Fibroblast of lung (primary cell): Measurements from ENCODE around the gene DAGLB. TPM values are rescaled to one million over a fixed set of nuclear protein-coding genes. Genes with fewer than 3 reads are reported as not detected.

Source experiments
- DNase-seq, 2 donors: peaks; one replicate each; pipeline versions ENCODE4 v3.0.0 to v3.0.0-alpha.2; 2010; ENCODE audit warnings: low read depth in 2 of 2
- H2AFZ ChIP-seq: 2 replicates; pipeline ENCODE4 v1.5.1; 2012; ENCODE audit warnings: low read length, control low read depth, inconsistent platforms
- H3K27ac ChIP-seq: 2 replicates; pipeline ENCODE4 v1.5.1; 2011; ENCODE audit warnings: low read length, control low read depth; ENCODE audit not compliant: insufficient read depth
- H3K27me3 ChIP-seq: 2 replicates; pipeline ENCODE4 v1.5.1; 2011; ENCODE audit warnings: mild to moderate bottlenecking, low read length; ENCODE audit not compliant: control insufficient read depth, insufficient read depth
- H3K36me3 ChIP-seq: 2 replicates; pipeline ENCODE4 v1.5.1; 2011; ENCODE audit warnings: low read length; ENCODE audit not compliant: control insufficient read depth, insufficient read depth
- H3K4me1 ChIP-seq: 2 replicates; pipeline ENCODE4 v1.5.1; 2011; ENCODE audit warnings: low read length; ENCODE audit not compliant: control insufficient read depth, insufficient read depth; ENCODE audit errors: extremely low read depth
- H3K4me2 ChIP-seq: 2 replicates; pipeline ENCODE4 v1.5.1; 2011; ENCODE audit warnings: low read length, control low read depth; ENCODE audit not compliant: insufficient read depth; ENCODE audit errors: extremely low read depth
- H3K4me3 ChIP-seq, 4 experiments: fragments of 200-600 bp in 1 of 4; sonication (generic) in 1 of 4; replicated peaks in 1 of 4; 2 replicates each; pipeline ENCODE4 v1.5.1; 2011 to 2016; ENCODE audit warnings: low read length in 4 of 4, low read depth in 3 of 4, mild to moderate bottlenecking in 3 of 4, control low read depth in 2 of 4, inconsistent platforms in 1 of 4, mixed read lengths in 1 of 4; ENCODE audit not compliant: insufficient read depth in 1 of 4; ENCODE audit errors: control extremely low read depth in 1 of 4
- H3K79me2 ChIP-seq: 2 replicates; pipeline ENCODE4 v1.5.1; 2012; ENCODE audit warnings: mild to moderate bottlenecking, low read length, inconsistent platforms; ENCODE audit not compliant: control insufficient read depth, insufficient read depth
- H3K9ac ChIP-seq: 2 replicates; pipeline ENCODE4 v1.5.1; 2011; ENCODE audit warnings: mild to moderate bottlenecking, low read length, control low read depth; ENCODE audit not compliant: insufficient read depth
- H3K9me3 ChIP-seq: 2 replicates; pipeline ENCODE4 v1.5.1; 2012; ENCODE audit warnings: low read depth, low read length; ENCODE audit not compliant: control insufficient read depth, insufficient read depth
- H4K20me1 ChIP-seq: 2 replicates; pipeline ENCODE4 v1.5.1; 2011; ENCODE audit warnings: low read length; ENCODE audit not compliant: control insufficient read depth, insufficient read depth; ENCODE audit errors: extremely low read depth
- CTCF ChIP-seq, 2 donors: IDR thresholded peaks in 1 of 2; conservative IDR thresholded peaks in 1 of 2; 1 replicate in 1 of 2; 2 replicates in 1 of 2; pipeline ENCODE4 v1.5.1; 2011 to 2012; ENCODE audit warnings: low read length in 2 of 2, control low read depth in 1 of 2, inconsistent platforms in 1 of 2, low read depth in 1 of 2, mild to moderate bottlenecking in 1 of 2
- EZH2 ChIP-seq: IDR thresholded peaks from 2 replicates; pipeline ENCODE4 v1.5.1; 2012; ENCODE audit warnings: low read length, control low read depth, mild to moderate bottlenecking; ENCODE audit errors: missing control alignments
- polyA plus RNA-seq, 2 donors: library from polyadenylated mRNA; depleted of rRNA in 1 of 2; stranded (reverse) in 1 of 2; unstranded in 1 of 2; fragments of >200 nt; gene quantifications; 2 replicates each; pipeline ENCODE4 v1.2.1, GENCODE V29; 2011 to 2012; ENCODE audit warnings: missing spikeins in 1 of 2
- total RNA-seq: library from RNA; depleted of rRNA; stranded (reverse); fragments of >200 nt; gene quantifications from 2 replicates; pipeline ENCODE4 v1.2.1, GENCODE V29; 2014

DAGLB gene
- total and polyA plus RNA-seq, 2 donors (not counting 1 experiment from before 2014, with no cell fraction given), result 17.3 to 22.6 TPM

- no peaks in the 10 kb centered on the region for H3K9me3 ChIP-seq
- no peak overlapping the region for H3K4me3 ChIP-seq
- H3K79me2 ChIP-seq, result peaks cover 99% of the 10 kb centered on the region
- no peak overlapping the region for H2AFZ ChIP-seq
- H3K4me1 ChIP-seq, result peaks cover 1% of the 10 kb centered on the region
- TF ChIP-seq EZH2 (no peak), CTCF (conservative IDR thresholded peaks at IDR 0.05 in 1 of 2, IDR thresholded peaks at IDR 0.05 in 1 of 2; ENCODE audit: low read depth in 1 of 2, low read length in 2 of 2) (no peak)
- no peak overlapping the region for H3K27ac ChIP-seq
- H3K27me3 ChIP-seq, result no peaks in the 10 kb centered on the region
- H3K9ac ChIP-seq, result no peak overlapping the region
- no peak for DNase-seq
- no peak overlapping the region for H3K4me2 ChIP-seq
- H3K36me3 ChIP-seq, result peaks cover 11% of the 10 kb centered on the region
- peaks cover 14% of the 10 kb centered on the region for H4K20me1 ChIP-seq
Observed at GRCh38 chr7:6477318-6477660, 29.5 kb upstream of the DAGLB start.

GRCh38 chr7:6476596-6477317 is 29.0 kb upstream of the DAGLB start:
- no peak overlapping the region for H3K9ac ChIP-seq
- peaks cover 14% of the 10 kb centered on the region for H3K36me3 ChIP-seq
- no peaks in the 10 kb centered on the region for H3K4me1 ChIP-seq
- no peak for DNase-seq
- TF ChIP-seq EZH2, result no peak
- TF ChIP-seq CTCF (conservative IDR thresholded peaks at IDR 0.05 in 1 of 2, IDR thresholded peaks at IDR 0.05 in 1 of 2; ENCODE audit: low read depth in 1 of 2, low read length in 2 of 2), result no peak
- H3K27me3 ChIP-seq, result no peaks in the 10 kb centered on the region
- no peaks in the 10 kb centered on the region for H3K9me3 ChIP-seq
- H3K4me3 ChIP-seq, result no peak overlapping the region
- no peak overlapping the region for H3K27ac ChIP-seq
- H3K4me2 ChIP-seq, result no peak overlapping the region
- peaks cover 99% of the 10 kb centered on the region for H3K79me2 ChIP-seq
- peaks cover 13% of the 10 kb centered on the region for H4K20me1 ChIP-seq
- no peak overlapping the region for H2AFZ ChIP-seq

- H3K9me3 ChIP-seq, result no peaks in the 10 kb centered on the region
- no peak overlapping the region for H3K27ac ChIP-seq
- no peak for DNase-seq
- peaks cover 11% of the 10 kb centered on the region for H4K20me1 ChIP-seq
- no peak overlapping the region for H3K4me3 ChIP-seq
- no peak overlapping the region for H3K9ac ChIP-seq
- H3K36me3 ChIP-seq, result peaks cover 14% of the 10 kb centered on the region
- H2AFZ ChIP-seq, result no peak overlapping the region
- TF ChIP-seq EZH2, result no peak
- TF ChIP-seq CTCF (conservative IDR thresholded peaks at IDR 0.05 in 1 of 2, IDR thresholded peaks at IDR 0.05 in 1 of 2; ENCODE audit: low read depth in 1 of 2, low read length in 2 of 2), result no peak
- no peaks in the 10 kb centered on the region for H3K4me1 ChIP-seq
- no peaks in the 10 kb centered on the region for H3K27me3 ChIP-seq
- H3K79me2 ChIP-seq, result peaks cover 91% of the 10 kb centered on the region
- H3K4me2 ChIP-seq, result no peak overlapping the region
Observed at GRCh38 chr7:6475433-6476186, 27.9 kb upstream of the DAGLB start.
